ENCODE data around the gene LTBP3. TPM values are rescaled to one million over a fixed set of nuclear protein-coding genes. Genes with fewer than 3 reads are reported as not detected.

The LTBP3 gene
- total and polyA plus RNA-seq, 2 donors (not counting 3 experiments of a cell fraction or from before 2014, with no cell fraction given), result 120 to 209 TPM

- Histone ChIP-seq H3K9me1 (replicated peaks; ENCODE audit: control insufficient read depth, extremely low read depth, insufficient read depth, low read length) (no peaks in the 10 kb centered on the region), H3K27me3 (ENCODE audit: control insufficient read depth in 2 of 2, insufficient read depth in 2 of 2, low read length in 2 of 2) (no peaks in the 10 kb centered on the region), H3K79me2 (ENCODE audit: control insufficient read depth, insufficient read depth, low read length) (peaks cover 22% of the 10 kb centered on the region), H3K36me3 (ENCODE audit: control insufficient read depth in 2 of 2, extremely low read depth in 1 of 2, insufficient read depth in 2 of 2, low read length in 2 of 2) (peaks cover 0 to 21% of the 10 kb centered on the region in 2 experiments), H3K27ac (ENCODE audit: insufficient read depth, low read depth, low read length) (no peak overlapping the region), H2AFZ (ENCODE audit: low read depth, low read length) (no peak overlapping the region), H3K4me3 (replicated peaks in 1 of 3; ENCODE audit: insufficient read depth in 1 of 3, low read depth in 1 of 3, low read length in 3 of 3) (no peak overlapping the region), H4K20me1 (replicated peaks; ENCODE audit: control insufficient read depth, extremely low read depth, insufficient read depth, low read length) (no peaks in the 10 kb centered on the region), H3K4me1 (ENCODE audit: control insufficient read depth, extremely low read depth, insufficient read depth, low read length) (peaks cover 40% of the 10 kb centered on the region), H3K4me2 (ENCODE audit: insufficient read depth, low read length) (no peak overlapping the region), H3K9me3 (replicated peaks; ENCODE audit: control insufficient read depth, insufficient read depth, low read length) (no peaks in the 10 kb centered on the region), H3K9ac (replicated peaks; ENCODE audit: extremely low read depth, insufficient read depth, low read length) (no peak overlapping the region)
- DNase-seq (ENCODE audit: low read depth, low spot score) (no peak), FAIRE-seq (no peak)
- TF ChIP-seq EZH2 (IDR thresholded peaks at IDR 0.05; ENCODE audit: borderline replicate concordance, low read depth, low read length, severe bottlenecking), result no peak
- no peak for TF ChIP-seq POLR2AphosphoS5 (IDR thresholded peaks at IDR 0.05; ENCODE audit: insufficient read depth, low read depth, low read length)
- TF ChIP-seq MYC (IDR thresholded peaks at IDR 0.05; ENCODE audit: low read depth, low read length), result no peak
- no peak for TF ChIP-seq CTCF (IDR thresholded peaks at IDR 0.05; ENCODE audit: extremely low read depth in 1 of 2, insufficient read depth in 1 of 2, low read depth in 1 of 2, low read length in 2 of 2)
- no peak for TF ChIP-seq FOS (IDR thresholded peaks at IDR 0.05; ENCODE audit: borderline replicate concordance, insufficient read depth, low read length)
- TF ChIP-seq GATA2 (IDR thresholded peaks at IDR 0.05; ENCODE audit: insufficient read depth, insufficient read length, low read depth, low read length), result no peak
- TF ChIP-seq MAX (IDR thresholded peaks at IDR 0.05; ENCODE audit: insufficient read depth, insufficient read length), result no peak
- TF ChIP-seq JUN (IDR thresholded peaks at IDR 0.05; ENCODE audit: borderline replicate concordance, insufficient read depth, insufficient read length, low read depth), result no peak
- no peak for TF ChIP-seq POLR2A (IDR thresholded peaks at IDR 0.05; ENCODE audit: low read depth, low read length)
- intact Hi-C loops (cut with micrococcal nuclease), result no loop called here
- ChIA-PET POLR2A (no interaction called here), CTCF (interaction anchor here (0.8 to 3.2 kb wide), 3 partner anchors 8 to 17 kb away, joined by 4 to 21 read pairs (median 5); partner anchors contain the start of gene FAM89B)
- no TSS peak for BruUV-seq (replicated peaks)
- dilution Hi-C loops (cut with MboI; ENCODE audit: extremely low pct_ligation_motif_present, low sequenced_read_pairs), result no loop called here
Observed at GRCh38 chr11:65554842-65555430, 3.2 kb downstream of the LTBP3 start.

Data from endothelial cell of umbilical vein (primary cell).